A549 (cell line): Measurements from ENCODE around the gene MXRA7. TPM values are rescaled to one million over a fixed set of nuclear protein-coding genes. Genes with fewer than 3 reads are reported as not detected.

Source experiments
- ATAC-seq, 2 experiments: fragments of 200-7000 bp in 1 of 2; fragments of >200 bp in 1 of 2; cut with Nextera tagmentation in 1 of 2; cut with Tn5 transposase in 1 of 2; 3 replicates each; pipeline versions ENCODE4 v1.8.0 to v1.9.1; 2018 to 2020; ENCODE audit warnings: mild to moderate bottlenecking in 1 of 2, moderate library complexity in 1 of 2
- CTCF ChIA-PET: fragments of 300-600 bp; sonication (Branson Sonifier 250); formaldehyde crosslinking; extraction: SDS; loops from one replicate; lab custom pipeline; 2021; ENCODE audit warnings: antibody characterized with exemption, inconsistent platforms; lab: Yijun Ruan, JAX
- POLR2A ChIA-PET: fragments of 350-600 bp; formaldehyde crosslinking; extraction: SDS; loops from one replicate; lab custom pipeline; 2021; ENCODE audit warnings: antibody characterized with exemption, inconsistent platforms; lab: Yijun Ruan, JAX
- DNase-seq, 2 experiments: peaks; one replicate each; pipeline versions ENCODE4 v3.0.0 to v3.0.0-alpha.2; 2011 to 2016; ENCODE audit warnings: low read depth in 1 of 2, low spot score in 1 of 2
- FAIRE-seq: peaks from 2 replicates; lab custom pipeline; 2011; peaks lifted over from hg19 to GRCh38; lab: Jason Lieb, UNC
- H3K27ac ChIP-seq, 2 experiments: fragments of >200 bp; sonication (Bioruptor Twin); formaldehyde crosslinking; 3 replicates each; pipeline ENCODE4 v1.5.1; 2016 to 2017
- H3K4me1 ChIP-seq: fragments of >200 bp; sonication (Bioruptor Twin); formaldehyde crosslinking; 3 replicates; pipeline ENCODE4 v1.6.1; 2016
- H3K4me2 ChIP-seq: fragments of >200 bp; sonication (Bioruptor Twin); formaldehyde crosslinking; 3 replicates; pipeline ENCODE4 v1.6.1; 2016
- H3K4me3 ChIP-seq: fragments of >200 bp; sonication (Bioruptor Twin); formaldehyde crosslinking; 3 replicates; pipeline ENCODE4 v1.5.1; 2016
- H3K9me3 ChIP-seq: fragments of >200 bp; sonication (Bioruptor Twin); formaldehyde crosslinking; 3 replicates; pipeline ENCODE4 v1.6.1; 2016
- ATOH8 ChIP-seq: fragments of 250-450 bp; sonication (Bioruptor Pico); IDR thresholded peaks from 2 replicates; pipeline ENCODE4 v1.5.0; 2020; ENCODE audit warnings: low read depth, mild to moderate bottlenecking, moderate library complexity
- BHLHE40 ChIP-seq: IDR thresholded peaks from 2 replicates; pipeline ENCODE4 v1.6.1; 2012; ENCODE audit warnings: low read depth, low read length, inconsistent platforms
- CBX2 ChIP-seq: fragments of 200-600 bp; sonication (generic); IDR thresholded peaks from 2 replicates; pipeline ENCODE4 v1.6.1; 2016; ENCODE audit warnings: low read depth, mild to moderate bottlenecking, borderline replicate concordance
- CBX8 ChIP-seq: fragments of 200-600 bp; sonication (generic); IDR thresholded peaks from 2 replicates; pipeline ENCODE4 v1.6.1; 2016
- CEBPB ChIP-seq, 2 experiments: fragments of >200 bp in 1 of 2; sonication (Bioruptor Twin) in 1 of 2; formaldehyde crosslinking in 1 of 2; IDR thresholded peaks; 2 replicates each; pipeline ENCODE4 v1.6.1; 2012 to 2016
- CHD2 ChIP-seq: fragments of 150-350 bp; IDR thresholded peaks from 2 replicates; pipeline ENCODE4 v1.6.1; 2014; ENCODE audit warnings: low read length; ENCODE audit not compliant: partially characterized antibody
- CTCF ChIP-seq: fragments of >200 bp; sonication (Bioruptor Twin); formaldehyde crosslinking; IDR thresholded peaks from 3 replicates; pipeline ENCODE4 v1.5.1; 2016
- E2F6 ChIP-seq: IDR thresholded peaks from 2 replicates; pipeline ENCODE4 v1.6.1; 2012; ENCODE audit warnings: low read depth, borderline replicate concordance
- EHF ChIP-seq: fragments of 250-450 bp; sonication (Bioruptor Pico); IDR thresholded peaks from 2 replicates; pipeline ENCODE4 v1.5.0; 2020; ENCODE audit warnings: mild to moderate bottlenecking
- ESRRA ChIP-seq: fragments of 150-350 bp; IDR thresholded peaks from 2 replicates; pipeline ENCODE4 v1.6.1; 2014; ENCODE audit warnings: mild to moderate bottlenecking, low read length, borderline replicate concordance
- FOXS1 ChIP-seq: fragments of 250-450 bp; sonication (Bioruptor Pico); IDR thresholded peaks from 2 replicates; pipeline ENCODE4 v1.5.0; 2020; ENCODE audit warnings: mild to moderate bottlenecking, moderate library complexity
- GATA3 ChIP-seq: IDR thresholded peaks from 2 replicates; pipeline ENCODE4 v1.6.1; 2012; ENCODE audit warnings: borderline replicate concordance
- HES2 ChIP-seq: fragments of >200 bp; sonication (Bioruptor Twin); formaldehyde crosslinking; IDR thresholded peaks from 2 replicates; pipeline ENCODE4 v1.6.1; 2016
- HMGXB4 ChIP-seq: fragments of 250-450 bp; sonication (Bioruptor Pico); IDR thresholded peaks from 2 replicates; pipeline ENCODE4 v1.5.0; 2021; ENCODE audit warnings: mild to moderate bottlenecking, moderate library complexity, borderline replicate concordance
- HOXB5 ChIP-seq: fragments of 250-450 bp; sonication (Bioruptor Pico); IDR thresholded peaks from 2 replicates; pipeline ENCODE4 v1.5.0; 2020; ENCODE audit warnings: mild to moderate bottlenecking, moderate library complexity
- MAZ ChIP-seq: fragments of 150-350 bp; IDR thresholded peaks from 2 replicates; pipeline ENCODE4 v1.6.1; 2014; ENCODE audit warnings: antibody characterized with exemption, low read depth, low read length, borderline replicate concordance
- NFE2L2 ChIP-seq: fragments of 150-350 bp; conservative IDR thresholded peaks from 2 replicates; pipeline ENCODE4 v1.6.1; 2014; ENCODE audit warnings: low read length
- PBX3 ChIP-seq: IDR thresholded peaks from 2 replicates; pipeline ENCODE4 v1.6.1; 2012
- RAD21 ChIP-seq, 2 experiments: fragments of >200 bp in 1 of 2; sonication (Bioruptor Twin) in 1 of 2; formaldehyde crosslinking in 1 of 2; IDR thresholded peaks in 1 of 2; conservative IDR thresholded peaks in 1 of 2; 2 replicates in 1 of 2; 3 replicates in 1 of 2; pipeline ENCODE4 v1.6.1; 2012 to 2018; ENCODE audit warnings: inconsistent platforms in 1 of 2
- RCOR1 ChIP-seq: fragments of 150-350 bp; IDR thresholded peaks from 2 replicates; pipeline ENCODE4 v1.6.1; 2014; ENCODE audit warnings: antibody characterized with exemption, low read length, low read depth
- RFX5 ChIP-seq: fragments of 450-650 bp; IDR thresholded peaks from 2 replicates; pipeline ENCODE4 v1.7.1; 2014; ENCODE audit warnings: antibody characterized with exemption, mild to moderate bottlenecking, moderate library complexity
- TFCP2L1 ChIP-seq: fragments of 250-450 bp; sonication (Bioruptor Pico); IDR thresholded peaks from 2 replicates; pipeline ENCODE4 v1.5.0; 2021; ENCODE audit warnings: mild to moderate bottlenecking
- USF2 ChIP-seq: fragments of 450-650 bp; IDR thresholded peaks from 2 replicates; pipeline ENCODE4 v1.6.1; 2014; ENCODE audit warnings: antibody characterized with exemption
- ZC3H11A ChIP-seq: fragments of 450-650 bp; IDR thresholded peaks from 2 replicates; pipeline ENCODE4 v1.6.1; 2014; ENCODE audit warnings: antibody characterized with exemption, mild to moderate bottlenecking
- ZSCAN20 ChIP-seq: fragments of 250-450 bp; sonication (Bioruptor Pico); IDR thresholded peaks from 2 replicates; pipeline ENCODE4 v1.8.0; 2022; ENCODE audit warnings: mild to moderate bottlenecking, moderate library complexity
- WGBS: methylation state at CpG from one replicate; pipeline ENCODE4 v1.1.6; 2017; ENCODE audit errors: missing lambda C conversion rate; 5-methylcytosine and 5-hydroxymethylcytosine counted together
- polyA plus RNA-seq, 4 experiments: library from polyadenylated mRNA; depleted of rRNA in 3 of 4; stranded (reverse); fragments of >200 nt; fragmentation: RNase III in 1 of 4; extraction: RNeasy Plus Mini Kit Qiagen cat#74134 plus additional on column Dnase treatment in 1 of 4; gene quantifications; 2 replicates in 3 of 4; 3 replicates in 1 of 4; pipeline ENCODE4 v1.2.3, GENCODE V29; 2011 to 2017

Gene MXRA7
- polyA plus RNA-seq, 2 of the 4 experiments (the other 2 are of a cell fraction), result 47.8 to 57.2 TPM

GRCh38 chr17:76702941-76703637 is 7.7 kb downstream of the MXRA7 start:
- H3K4me3 ChIP-seq, result no peak overlapping the region
- no peak overlapping the region for H3K4me2 ChIP-seq
- no peaks in the 10 kb centered on the region for H3K9me3 ChIP-seq
- DNase-seq, result no peak
- POLR2A ChIA-PET, result no interaction called here
- no peak for ATAC-seq
- TF ChIP-seq MAZ, result no peak
- TF ChIP-seq RAD21 (conservative IDR thresholded peaks at IDR 0.05 in 1 of 2, IDR thresholded peaks at IDR 0.05 in 1 of 2), result no peak
- TF ChIP-seq HMGXB4 (CRISPR knock-in tag), result no peak
- no peak for TF ChIP-seq ESRRA
- no peak for TF ChIP-seq RFX5
- no peak for TF ChIP-seq ZC3H11A
- no peak for TF ChIP-seq CBX8
- TF ChIP-seq TFCP2L1 (CRISPR knock-in tag), result no peak
- TF ChIP-seq HOXB5 (CRISPR knock-in tag), result no peak
- TF ChIP-seq CHD2, result no peak
- TF ChIP-seq CEBPB (IDR thresholded peaks at IDR 0.05), result no peak
- no peak for TF ChIP-seq HES2
- TF ChIP-seq E2F6, result no peak
- no peak for TF ChIP-seq FOXS1
- no peak for TF ChIP-seq BHLHE40
- TF ChIP-seq CTCF, result no peak
- no peak for TF ChIP-seq ATOH8 (CRISPR knock-in tag)
- no peak for TF ChIP-seq ZSCAN20 (CRISPR knock-in tag)
- no peak for TF ChIP-seq NFE2L2
- TF ChIP-seq EHF (CRISPR knock-in tag), result no peak
- CTCF ChIA-PET, result interaction anchor here (0.5 to 26.0 kb wide), 8 partner anchors 11 to 1562 kb away, joined by 3 to 456 read pairs (median 4); partner anchors contain the start of gene MGAT5B
- no peak for FAIRE-seq
- 94% methylated on average over 10 of the region's 10 CpGs for WGBS
- no peak overlapping the region for H3K27ac ChIP-seq
- no peaks in the 10 kb centered on the region for H3K4me1 ChIP-seq

- no peak for DNase-seq
- ChIA-PET CTCF (interaction anchor here (0.7 to 26.0 kb wide), 6 partner anchors 12 to 241 kb away, joined by 3 to 456 read pairs (median 9); no protein-coding TSS in a partner anchor), POLR2A (no interaction called here)
- WGBS, result 68% methylated on average over 2 of the region's 2 CpGs
- ATAC-seq, result no peak
- Histone ChIP-seq H3K4me2 (no peak overlapping the region), H3K9me3 (no peaks in the 10 kb centered on the region), H3K27ac (no peak overlapping the region), H3K4me1 (no peaks in the 10 kb centered on the region), H3K4me3 (no peak overlapping the region)
- TF ChIP-seq PBX3 (no peak), ESRRA (no peak), BHLHE40 (no peak), RCOR1 (no peak), ZC3H11A (no peak), GATA3 (no peak), FOXS1 (no peak), USF2 (no peak), CBX2 (no peak)
- FAIRE-seq, result no peak
Observed at GRCh38 chr17:76702076-76702475, 8.7 kb downstream of the MXRA7 start.
